ENCODE data around the gene BHLHA9. TPM values are rescaled to one million over a fixed set of nuclear protein-coding genes. Genes with fewer than 3 reads are reported as not detected.
"Not testable (repeated sequence)": the region's sequence is repeated elsewhere in the genome, so short reads cannot be mapped to it uniquely, and the experiment has no call there.

BHLHA9 gene
- total RNA-seq, 1 donor from 2014 or later: not detected

DNA sequence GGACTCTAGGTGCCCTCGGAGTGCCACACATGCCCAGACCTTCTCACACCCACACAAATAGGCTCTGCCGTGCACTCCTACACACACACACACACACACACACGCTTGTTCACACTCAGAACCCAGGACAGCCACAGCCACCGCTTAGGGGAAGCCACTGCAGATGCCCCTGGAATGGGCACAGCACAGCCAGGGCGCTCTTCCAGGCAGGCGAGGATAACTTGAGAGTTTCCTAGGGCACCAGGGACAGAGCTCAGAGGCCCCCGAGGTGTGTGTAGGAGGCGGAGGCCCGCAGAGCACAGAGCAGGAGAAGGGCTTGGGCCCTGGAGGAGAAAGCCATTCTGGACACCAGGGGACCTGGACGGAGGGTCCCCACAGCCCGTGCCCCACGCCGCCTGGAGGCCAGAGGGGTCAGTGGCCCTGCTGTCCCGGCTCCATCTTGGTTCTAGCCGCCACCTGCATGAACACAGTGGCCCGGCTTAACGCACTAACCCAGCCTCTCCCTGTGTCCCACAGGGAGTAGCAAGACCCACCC is 30.2 kb downstream of the BHLHA9 start:
- no peaks in the 10 kb centered on the region for H3K9me3 Mint-ChIP-seq (ENCODE audit: low read depth)
- no peak overlapping the region for H3K27ac Mint-ChIP-seq (ENCODE audit: unreplicated experiment)
- no peaks in the 10 kb centered on the region for H3K36me3 Mint-ChIP-seq (ENCODE audit: low read depth)
- no peak for DNase-seq (ENCODE audit: low spot score)
- no peak overlapping the region for H3K4me3 Mint-ChIP-seq (ENCODE audit: unreplicated experiment)
- H3K4me1 Mint-ChIP-seq (ENCODE audit: low read depth): no peaks in the 10 kb centered on the region
- TF ChIP-seq, protein P1, sequence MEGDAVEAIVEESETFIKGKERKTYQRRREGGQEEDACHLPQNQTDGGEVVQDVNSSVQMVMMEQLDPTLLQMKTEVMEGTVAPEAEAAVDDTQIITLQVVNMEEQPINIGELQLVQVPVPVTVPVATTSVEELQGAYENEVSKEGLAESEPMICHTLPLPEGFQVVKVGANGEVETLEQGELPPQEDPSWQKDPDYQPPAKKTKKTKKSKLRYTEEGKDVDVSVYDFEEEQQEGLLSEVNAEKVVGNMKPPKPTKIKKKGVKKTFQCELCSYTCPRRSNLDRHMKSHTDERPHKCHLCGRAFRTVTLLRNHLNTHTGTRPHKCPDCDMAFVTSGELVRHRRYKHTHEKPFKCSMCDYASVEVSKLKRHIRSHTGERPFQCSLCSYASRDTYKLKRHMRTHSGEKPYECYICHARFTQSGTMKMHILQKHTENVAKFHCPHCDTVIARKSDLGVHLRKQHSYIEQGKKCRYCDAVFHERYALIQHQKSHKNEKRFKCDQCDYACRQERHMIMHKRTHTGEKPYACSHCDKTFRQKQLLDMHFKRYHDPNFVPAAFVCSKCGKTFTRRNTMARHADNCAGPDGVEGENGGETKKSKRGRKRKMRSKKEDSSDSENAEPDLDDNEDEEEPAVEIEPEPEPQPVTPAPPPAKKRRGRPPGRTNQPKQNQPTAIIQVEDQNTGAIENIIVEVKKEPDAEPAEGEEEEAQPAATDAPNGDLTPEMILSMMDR (IDR thresholded peaks at IDR 0.05): no peak
- H3K27me3 Mint-ChIP-seq (ENCODE audit: low read depth): peaks cover 20% of the 10 kb centered on the region

GRCh38 chr17:1301546-1301945 is 31.3 kb downstream of the BHLHA9 start:
- no peaks in the 10 kb centered on the region for H3K36me3 Mint-ChIP-seq (ENCODE audit: low read depth)
- H3K4me1 Mint-ChIP-seq (ENCODE audit: low read depth): no peaks in the 10 kb centered on the region
- no peak for DNase-seq (ENCODE audit: low spot score)
- TF ChIP-seq, protein P1 (IDR thresholded peaks at IDR 0.05): no peak
- peaks cover 19% of the 10 kb centered on the region for H3K27me3 Mint-ChIP-seq (ENCODE audit: low read depth)
- H3K4me3 Mint-ChIP-seq (ENCODE audit: unreplicated experiment): no peak overlapping the region
- no peaks in the 10 kb centered on the region for H3K9me3 Mint-ChIP-seq (ENCODE audit: low read depth)
- no peak overlapping the region for H3K27ac Mint-ChIP-seq (ENCODE audit: unreplicated experiment)

- no peaks in the 10 kb centered on the region for H3K4me1 Mint-ChIP-seq (ENCODE audit: low read depth)
- TF ChIP-seq, protein P1 (IDR thresholded peaks at IDR 0.05): no peak
- H3K9me3 Mint-ChIP-seq (ENCODE audit: low read depth): no peaks in the 10 kb centered on the region
These were observed 32.5 kb downstream of the BHLHA9 start for GRCh38 chr17:1302761-1303160.

DNA sequence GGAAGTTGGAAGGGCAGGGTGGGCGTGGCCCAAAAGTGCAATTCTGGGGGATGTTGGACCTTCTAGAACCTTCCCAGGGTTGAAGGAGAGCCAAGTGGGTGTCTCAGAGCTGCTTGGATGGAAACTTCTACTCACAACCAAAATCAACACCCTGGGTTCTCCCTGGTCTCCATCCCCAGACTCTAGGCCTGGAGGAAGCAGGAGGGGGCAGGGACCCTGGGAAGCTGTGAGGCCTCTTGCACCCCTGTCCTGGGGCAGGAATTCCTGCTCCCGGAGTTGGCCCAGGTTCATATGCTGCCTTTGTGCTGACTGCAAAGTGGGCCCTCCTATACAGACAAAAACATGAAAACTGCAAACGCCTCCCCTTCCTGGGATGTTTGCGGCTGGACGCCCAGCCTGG is 34.3 kb downstream of the BHLHA9 start:
- H3K27me3 Mint-ChIP-seq (ENCODE audit: low read depth): peaks cover 16% of the 10 kb centered on the region
- no peak overlapping the region for H3K4me3 Mint-ChIP-seq (ENCODE audit: unreplicated experiment)
- H3K27ac Mint-ChIP-seq (ENCODE audit: unreplicated experiment): no peak overlapping the region
- DNase-seq (ENCODE audit: low spot score): no peak
- no peaks in the 10 kb centered on the region for H3K9me3 Mint-ChIP-seq (ENCODE audit: low read depth)
- peaks cover 2% of the 10 kb centered on the region for H3K36me3 Mint-ChIP-seq (ENCODE audit: low read depth)
- TF ChIP-seq, protein P1 (IDR thresholded peaks at IDR 0.05): no peak
- no peaks in the 10 kb centered on the region for H3K4me1 Mint-ChIP-seq (ENCODE audit: low read depth)

More at GRCh38 chr17:1302761-1303160, 32.5 kb downstream of the BHLHA9 start:
- peaks cover 24% of the 10 kb centered on the region for H3K27me3 Mint-ChIP-seq (ENCODE audit: low read depth)
- no peak for DNase-seq (ENCODE audit: low spot score)
- no peak overlapping the region for H3K4me3 Mint-ChIP-seq (ENCODE audit: unreplicated experiment)
- H3K27ac Mint-ChIP-seq (ENCODE audit: unreplicated experiment): no peak overlapping the region
- H3K36me3 Mint-ChIP-seq (ENCODE audit: low read depth): peaks cover under 1% of the 10 kb centered on the region

GRCh38 chr17:1304962-1305563 is 34.8 kb downstream of the BHLHA9 start:
- Mint-ChIP-seq H3K4me1 (ENCODE audit: low read depth) (no peaks in the 10 kb centered on the region), H3K36me3 (ENCODE audit: low read depth) (peaks cover 2% of the 10 kb centered on the region), H3K27ac (ENCODE audit: unreplicated experiment) (no peak overlapping the region), H3K27me3 (ENCODE audit: low read depth) (peaks cover 16% of the 10 kb centered on the region), H3K4me3 (ENCODE audit: unreplicated experiment) (no peak overlapping the region), H3K9me3 (ENCODE audit: low read depth) (no peaks in the 10 kb centered on the region)
- DNase-seq (ENCODE audit: low spot score): no peak
- TF ChIP-seq, protein P1 (IDR thresholded peaks at IDR 0.05): no peak

GRCh38 chr17:1307829-1308228 is 37.6 kb downstream of the BHLHA9 start:
- not testable (repeated sequence) for H3K4me1 Mint-ChIP-seq (ENCODE audit: low read depth); H3K4me3 Mint-ChIP-seq (ENCODE audit: unreplicated experiment); DNase-seq (ENCODE audit: low spot score); H3K27me3 Mint-ChIP-seq (ENCODE audit: low read depth); H3K9me3 Mint-ChIP-seq (ENCODE audit: low read depth); H3K27ac Mint-ChIP-seq (ENCODE audit: unreplicated experiment); H3K36me3 Mint-ChIP-seq (ENCODE audit: low read depth)
